GM21390 (cell line): ENCODE results near the gene PSMC2.

Experiments used
- ATAC-seq: cut with Tn5 transposase; IDR thresholded peaks from one replicate; pipeline ENCODE4 v1.9.1; 2021; ENCODE audit not compliant: unreplicated experiment

The PSMC2 gene

DNA sequence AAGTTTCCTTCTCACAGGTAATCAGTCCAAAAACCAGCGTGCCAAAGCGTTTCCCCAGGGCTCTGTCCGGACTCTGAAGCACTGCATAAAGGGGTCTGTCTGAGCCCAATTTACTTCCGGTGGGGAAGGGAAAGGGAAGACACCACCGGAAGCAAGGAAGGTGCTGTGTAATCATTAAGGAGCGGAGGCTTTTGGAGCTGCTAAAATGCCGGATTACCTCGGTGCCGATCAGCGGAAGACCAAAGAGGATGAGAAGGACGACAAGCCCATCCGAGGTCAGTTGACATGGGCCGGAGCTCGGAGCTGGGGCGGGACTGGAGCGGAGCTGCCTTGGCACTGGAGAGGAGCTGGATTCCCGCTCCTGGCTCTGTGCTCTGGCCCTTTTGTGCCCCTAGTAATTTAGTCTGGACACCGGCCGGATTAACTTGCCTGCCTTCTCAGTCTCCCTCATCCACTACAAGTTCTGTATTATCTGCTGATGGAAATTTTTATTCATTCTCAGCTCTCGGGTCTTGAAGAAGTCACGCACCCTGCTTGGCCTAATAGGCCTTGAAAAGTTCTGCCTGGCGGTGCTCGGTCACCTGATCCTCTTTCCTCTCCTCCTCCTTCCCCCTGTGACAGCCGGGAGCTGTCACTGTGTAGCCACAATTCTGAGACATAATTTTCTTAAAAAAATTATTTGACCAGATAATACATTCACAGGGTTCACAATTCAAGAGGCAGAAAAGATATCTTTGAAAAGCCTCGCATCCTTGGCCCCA lies at the start of gene PSMC2:
TSS of gene PSMC2 (plus strand) at position 137 of the 761 bp plus-strand sequence. CDS start at position 206, 69 bp downstream.
- peak; percentile 72 for ATAC-seq

GRCh38 chr7:103297837-103298179 lies 49.6 kb upstream of the PSMC2 start:
- peak; percentile 15 for ATAC-seq

DNA sequence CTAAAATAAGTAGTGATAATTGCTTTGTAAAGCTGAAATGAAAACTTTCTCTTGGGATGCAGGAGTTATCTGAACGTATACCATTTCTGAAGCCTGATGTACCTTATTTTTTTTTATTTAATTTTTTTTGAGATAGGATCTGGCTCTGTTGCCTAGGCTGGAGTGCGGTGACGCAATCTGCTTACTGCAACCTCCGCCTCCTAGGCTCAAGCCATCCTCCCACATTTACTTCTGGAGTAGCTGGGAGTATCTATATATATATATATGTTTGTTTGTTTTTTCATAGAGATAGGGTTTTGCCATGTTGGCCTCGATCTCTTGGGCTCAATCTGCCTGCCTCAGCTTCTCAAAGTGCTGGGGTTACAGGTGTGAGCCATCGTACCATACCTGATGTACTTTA lies 47.8 kb upstream of the PSMC2 start:
- no peak for ATAC-seq

- ATAC-seq, result no peak
Observed at GRCh38 chr7:103301441-103301840, 46.0 kb upstream of the PSMC2 start.

DNA sequence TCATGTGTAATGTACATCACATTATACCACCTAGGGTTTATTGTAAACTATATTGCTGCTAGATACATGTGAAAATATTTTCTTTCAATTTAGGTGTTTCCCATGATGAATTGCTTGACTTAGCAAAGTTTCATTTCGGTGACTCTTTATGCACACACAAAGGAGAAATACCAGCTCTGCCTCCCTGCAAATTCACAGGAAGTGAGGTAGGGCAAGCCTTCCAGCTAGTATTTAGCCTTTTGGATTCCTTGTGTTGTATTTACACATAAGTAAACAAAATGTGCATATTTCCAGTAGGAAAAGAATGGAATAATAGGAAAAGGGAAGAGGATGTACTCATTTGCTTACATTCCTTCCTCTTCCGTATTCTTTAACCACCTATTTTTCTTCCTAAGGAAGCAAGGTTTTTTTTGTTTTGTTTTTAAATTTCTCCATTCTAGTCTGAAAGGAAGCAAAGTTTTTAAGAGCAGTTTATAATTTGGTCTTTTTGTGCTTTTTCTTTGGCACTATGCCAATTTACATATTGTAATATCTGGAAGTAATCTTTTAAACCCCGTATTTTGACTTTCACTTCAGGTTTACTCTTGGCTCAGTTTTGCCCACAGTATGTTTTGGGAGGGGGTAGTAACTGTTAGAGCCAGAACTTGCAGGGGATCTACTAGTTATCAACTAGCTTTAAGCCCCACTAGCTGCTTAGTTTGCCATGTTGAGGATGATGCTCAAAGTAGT lies 39.8 kb upstream of the PSMC2 start:
- no peak for ATAC-seq

GRCh38 chr7:103314852-103315251 lies 32.6 kb upstream of the PSMC2 start:
- ATAC-seq, result no peak

GRCh38 chr7:103316380-103316941 lies 31.0 kb upstream of the PSMC2 start:
- ATAC-seq, result no peak

- ATAC-seq, result no peak
Observed at GRCh38 chr7:103317009-103317408, 30.4 kb upstream of the PSMC2 start.

GRCh38 chr7:103325744-103326143 lies 21.7 kb upstream of the PSMC2 start:
- no peak for ATAC-seq

- no peak for ATAC-seq
Observed at GRCh38 chr7:103336761-103337160, 10.7 kb upstream of the PSMC2 start.

- ATAC-seq, result no peak
Observed at GRCh38 chr7:103338864-103339263, 8.6 kb upstream of the PSMC2 start.

DNA sequence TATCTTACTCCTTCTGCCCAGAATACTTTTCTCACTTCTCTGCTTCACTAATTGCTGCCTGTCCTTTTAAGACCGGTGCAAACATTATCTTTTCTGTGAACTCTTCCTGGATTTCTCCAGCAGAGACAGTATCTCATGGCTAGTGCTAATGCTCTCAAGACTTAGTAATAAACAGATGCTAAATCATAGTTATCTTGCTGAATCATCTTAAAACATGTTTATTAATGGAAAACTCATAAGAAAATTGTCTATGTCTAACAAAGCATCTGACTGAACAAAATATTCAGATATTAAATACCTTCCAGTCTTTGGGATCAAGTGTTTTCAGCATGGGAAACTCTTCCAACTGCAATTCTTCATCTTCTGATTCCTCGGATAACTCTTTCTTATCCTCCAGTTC lies 6.0 kb upstream of the PSMC2 start:
- no peak for ATAC-seq

DNA sequence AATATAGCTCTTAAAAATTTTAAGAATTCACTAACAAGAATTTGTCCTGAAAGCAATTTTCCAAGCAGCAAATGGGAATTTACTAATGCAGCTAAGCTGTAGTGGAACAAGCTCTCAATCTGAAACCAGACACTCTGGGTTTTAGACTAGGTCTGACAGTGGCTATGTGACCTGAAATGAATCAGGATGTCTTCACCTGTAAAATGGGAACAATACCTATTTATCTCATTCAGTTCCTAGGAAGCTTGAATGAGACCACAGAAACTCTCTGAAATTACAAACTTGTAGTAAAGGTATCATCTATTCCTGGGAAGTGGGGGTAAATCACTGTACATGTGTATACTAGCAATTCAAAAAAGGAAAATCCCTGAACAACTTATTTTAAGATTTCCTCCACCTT lies 4.1 kb upstream of the PSMC2 start:
- ATAC-seq, result no peak

DNA sequence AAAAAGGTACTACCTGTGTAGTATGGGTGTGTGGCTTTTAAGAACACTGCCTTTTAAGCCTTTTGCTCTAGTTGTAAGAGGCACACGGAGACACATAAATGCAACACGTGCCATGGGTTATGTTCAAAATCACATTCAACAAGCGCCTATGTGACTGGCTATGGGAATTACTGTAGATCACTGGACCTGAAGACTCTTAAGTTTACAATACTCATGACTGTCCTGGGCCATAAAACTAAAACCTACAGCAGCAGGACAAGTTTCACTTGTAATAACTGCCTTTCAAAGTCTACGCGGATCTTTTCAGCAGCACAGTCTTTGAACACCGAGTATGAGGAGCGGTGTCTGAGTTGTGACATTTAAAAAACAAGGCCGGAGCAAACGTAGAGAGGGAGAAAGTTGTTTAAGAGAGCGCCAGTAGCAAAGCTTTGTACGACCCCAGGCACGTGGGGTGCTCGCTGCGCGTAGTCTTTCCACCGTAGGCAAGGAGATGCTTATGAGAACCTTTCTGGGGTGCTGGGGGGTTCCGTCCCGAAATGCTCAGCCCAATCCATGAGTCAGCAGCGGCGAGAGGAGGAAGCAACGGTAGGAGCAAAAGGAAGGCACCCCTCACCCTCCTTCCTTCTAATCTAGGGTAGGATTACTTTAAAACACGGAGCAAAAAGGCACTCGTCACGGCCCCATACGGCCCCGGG lies 3.5 kb upstream of the PSMC2 start:
- ATAC-seq, result peak; percentile 4

DNA sequence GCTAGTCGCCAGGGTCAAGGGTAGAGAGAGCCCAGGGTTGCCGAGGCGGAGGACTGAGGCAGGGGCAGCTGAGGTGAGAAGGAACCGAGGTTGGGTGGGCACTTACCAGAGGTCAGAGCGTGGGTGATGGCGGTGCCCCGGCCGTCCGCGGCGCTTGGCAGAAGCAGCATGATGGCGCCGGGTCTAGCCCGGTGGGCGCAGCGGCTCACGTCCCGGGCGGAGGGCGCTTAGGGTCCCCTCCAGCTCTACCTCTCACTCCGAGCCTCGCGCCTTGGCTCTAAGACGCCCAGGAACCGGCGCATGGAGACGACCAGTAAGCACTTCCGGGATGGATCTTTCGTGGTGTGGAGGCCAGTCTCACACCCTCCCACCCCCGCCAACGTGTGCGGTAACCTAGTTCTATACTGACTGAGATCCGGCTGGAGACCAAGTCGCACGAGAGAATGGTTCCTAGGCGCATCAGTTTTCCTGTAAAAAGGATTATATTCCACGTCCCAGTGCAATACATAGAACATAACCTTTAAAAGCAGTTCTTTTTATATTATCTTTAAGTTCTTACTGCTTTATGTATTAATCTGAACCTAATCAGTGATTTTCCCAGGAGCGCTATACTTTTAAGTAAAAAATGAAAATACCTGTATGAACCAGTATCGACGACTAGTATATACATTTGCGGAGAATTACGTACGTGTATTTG lies 2.8 kb upstream of the PSMC2 start, which contains the start of gene DNAJC2:
TSS of gene DNAJC2 (minus strand) at position 315 of the 697 bp plus-strand sequence. CDS start at position 170, 145 bp downstream.
- peak; percentile 74 for ATAC-seq

- no peak for ATAC-seq
Observed at GRCh38 chr7:103346396-103346795, 1.0 kb upstream of the PSMC2 start.

GRCh38 chr7:103348452-103348851 lies 1.0 kb downstream of the PSMC2 start:
- no peak for ATAC-seq

DNA sequence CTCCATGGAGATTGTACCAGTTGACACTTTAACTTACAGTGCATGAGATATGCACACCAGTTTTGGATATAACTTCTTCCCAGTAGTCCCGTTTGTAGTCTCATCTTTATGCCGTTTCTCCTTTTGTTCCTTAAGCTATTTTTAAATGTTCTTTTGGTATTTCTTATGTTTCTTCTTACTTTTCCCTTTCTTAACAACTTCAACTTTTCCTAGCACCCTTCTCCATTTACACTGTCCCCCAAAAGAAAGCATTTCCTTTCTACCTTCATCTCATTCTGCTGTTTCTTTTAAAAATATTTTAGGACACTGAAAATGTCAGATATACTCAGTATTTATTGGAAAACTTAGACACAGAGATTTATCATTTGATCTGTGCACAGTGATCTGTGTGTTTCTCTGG lies 1.5 kb downstream of the PSMC2 start:
- ATAC-seq, result no peak

GRCh38 chr7:103349805-103350204 lies 2.4 kb downstream of the PSMC2 start:
- no peak for ATAC-seq

DNA sequence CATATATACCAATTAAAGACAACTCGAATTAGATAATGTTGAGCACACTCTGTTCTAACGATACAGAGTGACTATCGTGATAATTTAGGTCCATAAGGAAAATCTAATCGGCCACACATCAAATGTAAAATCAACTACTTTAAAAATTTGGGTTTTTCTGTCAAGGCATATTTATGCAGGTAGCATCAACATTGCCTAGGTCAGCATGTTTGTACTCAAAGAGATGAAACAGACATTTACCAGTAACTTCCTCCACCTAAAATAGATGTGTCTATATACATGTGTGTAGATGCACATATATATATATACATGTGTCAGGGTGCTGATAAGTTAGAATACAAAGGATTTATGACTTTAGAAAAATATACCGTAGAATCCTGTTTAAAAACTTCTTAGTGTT lies 22.0 kb downstream of the PSMC2 start:
- ATAC-seq, result no peak
